Tibial nerve (tissue), 4 donors: Measurements from ENCODE around the gene PLPPR1. TPM values are rescaled to one million over a fixed set of nuclear protein-coding genes. Genes with fewer than 3 reads are reported as not detected.
A peak's percentile ranks its signal among the peaks of the same experiment; 100 is the strongest.

ENCODE experiments used
- DNase-seq, 2 donors: peaks; one replicate each; pipeline ENCODE4 v3.0.0-alpha.2; 2019; ENCODE audit warnings: low spot score in 2 of 2
- H3K27ac ChIP-seq, 4 donors: fragments of 200-600 bp; sonication (generic) in 3 of 4; one replicate each; pipeline ENCODE4 v1.5.1; 2017 to 2019; ENCODE audit warnings: mild to moderate bottlenecking in 1 of 4
- H3K27me3 ChIP-seq, 2 donors: fragments of 200-600 bp; sonication (generic) in 1 of 2; one replicate each; pipeline versions ENCODE4 v1.5.1 to v1.6.0; 2017 to 2019
- H3K36me3 ChIP-seq, 3 donors: fragments of 200-600 bp; sonication (generic); one replicate each; pipeline ENCODE4 v1.5.1; 2018 to 2019
- H3K4me1 ChIP-seq, 4 donors: fragments of 200-600 bp; sonication (generic) in 3 of 4; one replicate each; pipeline ENCODE4 v1.5.1; 2017 to 2019
- H3K4me3 ChIP-seq, 4 donors: fragments of 200-600 bp; sonication (generic) in 3 of 4; one replicate each; pipeline ENCODE4 v1.5.1; 2017 to 2019; ENCODE audit warnings: mild to moderate bottlenecking in 1 of 4, moderate library complexity in 1 of 4
- H3K9me3 ChIP-seq, 4 donors: fragments of 200-600 bp; sonication (generic) in 3 of 4; one replicate each; pipeline ENCODE4 v1.5.1; 2017 to 2019
- EP300 ChIP-seq, 2 donors: sonication (generic); formaldehyde crosslinking; IDR thresholded peaks; one replicate each; pipeline ENCODE4 v1.6.1; 2017; ENCODE audit warnings: antibody characterized with exemption in 2 of 2, mild to moderate bottlenecking in 1 of 2
- POLR2A ChIP-seq, 2 donors: fragments of 450-650 bp; IDR thresholded peaks; one replicate each; pipeline ENCODE4 v1.6.1; 2017; ENCODE audit warnings: antibody characterized with exemption in 2 of 2, mild to moderate bottlenecking in 2 of 2, moderate library complexity in 2 of 2
- WGBS, 2 donors: methylation state at CpG; one replicate each; pipeline ENCODE4 v1.1.5; 2018; 5-methylcytosine and 5-hydroxymethylcytosine counted together
- total RNA-seq, 4 donors: library from RNA; depleted of rRNA; stranded (reverse); fragments of >200 nt; gene quantifications; one replicate each; pipeline ENCODE4 v1.1.0, GENCODE V29; 2016
- TF ChIP-seq, protein P1 (sequence below), 5 experiments: fragments of 200-600 bp in 3 of 5; fragments of 450-650 bp in 2 of 5; sonication (generic) in 3 of 5; IDR thresholded peaks; one replicate each; pipeline ENCODE4 v1.5.1; 2016 to 2019; ENCODE audit warnings: antibody characterized with exemption in 5 of 5, mild to moderate bottlenecking in 3 of 5, moderate library complexity in 2 of 5

PLPPR1 gene
- total RNA-seq, 4 donors from 2014 or later = 0.30 to 7.6 (median 2.5) TPM

DNA sequence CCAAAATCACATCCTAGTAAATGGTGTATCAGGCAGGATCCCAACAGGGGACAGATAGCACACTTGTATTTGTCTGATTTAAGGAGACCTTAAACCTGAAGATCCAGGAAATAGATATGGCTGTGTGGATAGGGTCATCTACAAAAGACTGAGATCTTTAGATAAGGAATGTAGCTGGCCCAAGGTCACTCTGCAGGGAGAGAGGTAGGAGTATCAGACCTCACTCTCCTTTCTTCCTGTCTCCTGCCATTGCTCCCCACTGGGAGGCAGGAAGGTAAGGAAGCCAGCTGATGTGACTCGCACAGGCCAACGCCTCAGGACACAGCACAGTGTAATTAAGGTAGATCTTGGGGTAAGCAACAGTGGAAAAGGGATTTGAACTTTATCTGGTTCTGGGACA lies 85.8 kb downstream of the PLPPR1 start:
- Histone ChIP-seq H3K4me3 (no peak overlapping the region), H3K27ac (no peak overlapping the region), H3K9me3 (no peaks in the 10 kb centered on the region), H3K27me3 (no peaks in the 10 kb centered on the region), H3K36me3 (no peaks in the 10 kb centered on the region), H3K4me1 (no peaks in the 10 kb centered on the region)
- DNase-seq = no peak
- TF ChIP-seq EP300 (IDR thresholded peaks at IDR 0.05) = no peak
- TF ChIP-seq, protein P1, sequence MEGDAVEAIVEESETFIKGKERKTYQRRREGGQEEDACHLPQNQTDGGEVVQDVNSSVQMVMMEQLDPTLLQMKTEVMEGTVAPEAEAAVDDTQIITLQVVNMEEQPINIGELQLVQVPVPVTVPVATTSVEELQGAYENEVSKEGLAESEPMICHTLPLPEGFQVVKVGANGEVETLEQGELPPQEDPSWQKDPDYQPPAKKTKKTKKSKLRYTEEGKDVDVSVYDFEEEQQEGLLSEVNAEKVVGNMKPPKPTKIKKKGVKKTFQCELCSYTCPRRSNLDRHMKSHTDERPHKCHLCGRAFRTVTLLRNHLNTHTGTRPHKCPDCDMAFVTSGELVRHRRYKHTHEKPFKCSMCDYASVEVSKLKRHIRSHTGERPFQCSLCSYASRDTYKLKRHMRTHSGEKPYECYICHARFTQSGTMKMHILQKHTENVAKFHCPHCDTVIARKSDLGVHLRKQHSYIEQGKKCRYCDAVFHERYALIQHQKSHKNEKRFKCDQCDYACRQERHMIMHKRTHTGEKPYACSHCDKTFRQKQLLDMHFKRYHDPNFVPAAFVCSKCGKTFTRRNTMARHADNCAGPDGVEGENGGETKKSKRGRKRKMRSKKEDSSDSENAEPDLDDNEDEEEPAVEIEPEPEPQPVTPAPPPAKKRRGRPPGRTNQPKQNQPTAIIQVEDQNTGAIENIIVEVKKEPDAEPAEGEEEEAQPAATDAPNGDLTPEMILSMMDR (IDR thresholded peaks at IDR 0.05) = no peak
- no peak for TF ChIP-seq POLR2A (IDR thresholded peaks at IDR 0.05)
- WGBS, 2 donors = 57 to 69% methylated on average over 2 of the region's 2 CpGs

GRCh38 chr9:101115102-101115501 lies 86.6 kb downstream of the PLPPR1 start:
- 38 to 45% methylated on average over 4 of the region's 4 CpGs for WGBS, 2 donors
- TF ChIP-seq, protein P1 (IDR thresholded peaks at IDR 0.05) = no peak
- TF ChIP-seq EP300 (IDR thresholded peaks at IDR 0.05) = no peak
- no peak for TF ChIP-seq POLR2A (IDR thresholded peaks at IDR 0.05)
- no peak for DNase-seq
- no peaks in the 10 kb centered on the region for H3K9me3 ChIP-seq
- no peaks in the 10 kb centered on the region for H3K4me1 ChIP-seq
- no peaks in the 10 kb centered on the region for H3K27me3 ChIP-seq
- no peak overlapping the region for H3K4me3 ChIP-seq
- no peaks in the 10 kb centered on the region for H3K36me3 ChIP-seq
- no peak overlapping the region for H3K27ac ChIP-seq

DNA sequence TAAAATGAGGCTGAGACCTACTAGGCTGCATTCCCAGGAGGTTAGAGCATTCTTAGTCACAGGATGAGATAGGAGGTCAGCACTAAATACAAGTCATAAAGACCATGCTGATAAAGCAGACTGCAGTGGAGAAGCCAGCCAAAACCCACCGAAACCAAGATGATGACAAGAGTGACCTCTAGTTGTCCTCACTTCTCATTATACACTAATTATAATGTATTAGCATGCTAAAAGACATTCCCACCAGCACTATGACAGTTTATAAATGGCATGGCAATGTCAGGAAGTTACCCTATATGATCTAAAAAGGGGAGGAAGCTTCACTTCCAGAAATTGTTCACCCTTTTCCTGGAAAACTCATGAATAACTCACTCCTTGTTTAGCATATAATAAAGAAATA lies 88.6 kb downstream of the PLPPR1 start:
- Histone ChIP-seq H3K36me3 (no peaks in the 10 kb centered on the region), H3K27ac (no peak overlapping the region), H3K27me3 (no peaks in the 10 kb centered on the region), H3K9me3 (no peaks in the 10 kb centered on the region), H3K4me1 (no peaks in the 10 kb centered on the region), H3K4me3 (no peak overlapping the region)
- DNase-seq = no peak
- TF ChIP-seq, protein P1 (IDR thresholded peaks at IDR 0.05) = no peak
- no peak for TF ChIP-seq POLR2A (IDR thresholded peaks at IDR 0.05)
- 18 to 23% methylated on average over 1 of the region's 1 CpG for WGBS, 2 donors

GRCh38 chr9:101119206-101119819 lies 90.8 kb downstream of the PLPPR1 start:
- Histone ChIP-seq H3K27me3 (no peaks in the 10 kb centered on the region), H3K4me1 (no peaks in the 10 kb centered on the region), H3K9me3 (peaks cover 0 to 10% (median 0%) of the 10 kb centered on the region in 4 donors), H3K4me3 (no peak overlapping the region), H3K36me3 (no peaks in the 10 kb centered on the region), H3K27ac (no peak overlapping the region)
- WGBS, 2 donors = 41 to 56% methylated on average over 3 of the region's 3 CpGs
- no peak for TF ChIP-seq EP300 (IDR thresholded peaks at IDR 0.05)
- TF ChIP-seq POLR2A (IDR thresholded peaks at IDR 0.05) = no peak
- TF ChIP-seq, protein P1 (IDR thresholded peaks at IDR 0.05) = peak in 3 of 5 experiments; percentile 18 to 32 (median 26)
- DNase-seq = no peak

DNA sequence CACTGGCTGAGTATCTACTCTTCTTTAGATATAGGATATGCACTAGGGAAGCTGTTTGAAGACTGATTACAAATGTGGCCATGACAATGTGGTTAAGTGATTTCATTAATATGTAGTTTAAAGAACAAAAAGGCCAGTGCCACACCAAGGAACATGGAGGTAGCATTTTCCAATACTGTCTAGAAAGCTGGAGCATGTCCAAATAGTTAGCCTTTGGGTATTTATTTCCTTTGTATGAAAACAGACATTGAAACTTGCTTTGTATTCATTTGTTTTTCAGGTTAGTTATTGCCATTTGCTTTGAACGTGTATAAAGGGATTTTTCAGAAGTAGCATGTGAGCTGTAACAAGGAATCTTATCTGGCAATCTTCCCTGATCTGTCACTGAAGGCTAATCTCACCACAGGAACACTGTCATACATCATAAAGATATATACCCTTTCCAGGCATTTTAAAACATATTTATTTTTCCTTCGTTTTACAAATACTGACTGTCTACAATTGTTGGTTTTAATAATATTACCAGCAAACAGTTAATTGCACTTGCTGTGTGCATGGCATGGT lies 93.4 kb downstream of the PLPPR1 start:
- H3K27ac ChIP-seq = no peak overlapping the region
- H3K9me3 ChIP-seq = peaks cover 0 to 10% (median 0%) of the 10 kb centered on the region in 4 donors
- TF ChIP-seq, protein P1 (IDR thresholded peaks at IDR 0.05) = no peak
- no peak for TF ChIP-seq EP300 (IDR thresholded peaks at IDR 0.05)
- no peak for TF ChIP-seq POLR2A (IDR thresholded peaks at IDR 0.05)
- WGBS, 2 donors = 53 to 56% methylated on average over 2 of the region's 2 CpGs
- no peaks in the 10 kb centered on the region for H3K4me1 ChIP-seq
- DNase-seq = no peak
- no peaks in the 10 kb centered on the region for H3K36me3 ChIP-seq
- H3K27me3 ChIP-seq = no peaks in the 10 kb centered on the region
- H3K4me3 ChIP-seq = no peak overlapping the region
